ENCODE measurements around the gene NR5A2. TPM values are rescaled to one million over a fixed set of nuclear protein-coding genes. Genes with fewer than 3 reads are reported as not detected.

NR5A2 gene
- total RNA-seq, 4 donors from 2014 or later = 1.1 to 1.9 (median 1.2) TPM

DNA sequence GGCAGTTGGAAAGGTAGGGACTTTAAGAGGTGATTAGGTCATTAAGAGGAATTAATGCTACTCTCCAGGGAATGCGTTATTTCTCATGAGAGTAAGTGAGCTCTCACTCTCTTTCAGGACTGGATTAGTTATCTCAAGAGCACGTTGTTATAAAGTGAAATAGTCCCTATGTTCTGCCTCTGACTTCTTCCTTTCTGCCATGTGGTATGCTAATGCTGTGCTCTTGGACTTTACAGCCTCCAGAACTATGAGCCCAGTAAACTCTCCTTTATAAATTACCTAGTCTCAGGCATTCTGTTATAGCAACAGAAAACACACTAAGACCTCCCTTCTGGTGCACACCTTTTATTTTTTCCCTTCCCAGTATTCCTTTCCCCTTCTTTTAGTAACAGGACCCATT lies 187.8 kb downstream of the NR5A2 start:
- H3K4me3 ChIP-seq = no peak overlapping the region
- H3K36me3 ChIP-seq = no peaks in the 10 kb centered on the region
- no peaks in the 10 kb centered on the region for H3K4me1 ChIP-seq
- H3K27me3 ChIP-seq = no peaks in the 10 kb centered on the region
- in situ Hi-C loops (cut with MboI; ENCODE audit: low sequenced_read_pairs in 4 of 4) = no loop called here
- intact Hi-C loops (cut with DNase I; ENCODE audit: low total_unique reads) = no loop called here
- ATAC-seq (no peak), DNase-seq (no peak)
- H3K9me3 ChIP-seq = no peaks in the 10 kb centered on the region
- no peak overlapping the region for H3K27ac ChIP-seq
- TF ChIP-seq POLR2A (IDR thresholded peaks at IDR 0.05) = no peak
- TF ChIP-seq, protein P1, sequence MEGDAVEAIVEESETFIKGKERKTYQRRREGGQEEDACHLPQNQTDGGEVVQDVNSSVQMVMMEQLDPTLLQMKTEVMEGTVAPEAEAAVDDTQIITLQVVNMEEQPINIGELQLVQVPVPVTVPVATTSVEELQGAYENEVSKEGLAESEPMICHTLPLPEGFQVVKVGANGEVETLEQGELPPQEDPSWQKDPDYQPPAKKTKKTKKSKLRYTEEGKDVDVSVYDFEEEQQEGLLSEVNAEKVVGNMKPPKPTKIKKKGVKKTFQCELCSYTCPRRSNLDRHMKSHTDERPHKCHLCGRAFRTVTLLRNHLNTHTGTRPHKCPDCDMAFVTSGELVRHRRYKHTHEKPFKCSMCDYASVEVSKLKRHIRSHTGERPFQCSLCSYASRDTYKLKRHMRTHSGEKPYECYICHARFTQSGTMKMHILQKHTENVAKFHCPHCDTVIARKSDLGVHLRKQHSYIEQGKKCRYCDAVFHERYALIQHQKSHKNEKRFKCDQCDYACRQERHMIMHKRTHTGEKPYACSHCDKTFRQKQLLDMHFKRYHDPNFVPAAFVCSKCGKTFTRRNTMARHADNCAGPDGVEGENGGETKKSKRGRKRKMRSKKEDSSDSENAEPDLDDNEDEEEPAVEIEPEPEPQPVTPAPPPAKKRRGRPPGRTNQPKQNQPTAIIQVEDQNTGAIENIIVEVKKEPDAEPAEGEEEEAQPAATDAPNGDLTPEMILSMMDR (IDR thresholded peaks at IDR 0.05 in 4 of 5, conservative IDR thresholded peaks at IDR 0.05 in 1 of 5) = no peak

DNA sequence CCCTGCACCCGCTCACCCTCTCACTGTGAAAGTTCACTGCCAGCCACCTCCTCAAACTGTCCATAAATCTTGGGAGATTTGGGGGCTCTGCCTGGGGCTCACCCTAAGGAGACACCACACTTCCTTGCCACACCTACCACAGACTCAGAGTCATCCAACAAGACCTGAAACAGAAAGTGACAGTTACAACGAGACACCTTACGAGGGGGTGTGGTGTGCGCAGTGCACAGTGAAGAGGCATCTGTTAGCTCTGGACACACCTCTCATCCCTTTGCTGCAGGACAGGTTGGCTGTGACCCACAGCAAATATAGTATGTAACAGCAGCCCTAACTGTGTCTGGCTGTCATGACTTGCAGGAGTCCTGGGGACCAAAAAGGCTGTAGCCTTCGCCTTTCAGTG lies 190.2 kb downstream of the NR5A2 start:
- no peak overlapping the region for H3K27ac ChIP-seq
- no peak for TF ChIP-seq POLR2A (IDR thresholded peaks at IDR 0.05)
- TF ChIP-seq, protein P1 (IDR thresholded peaks at IDR 0.05 in 4 of 5, conservative IDR thresholded peaks at IDR 0.05 in 1 of 5) = no peak
- no peak overlapping the region for H3K4me3 ChIP-seq
- no peaks in the 10 kb centered on the region for H3K36me3 ChIP-seq
- intact Hi-C loops (cut with DNase I; ENCODE audit: low total_unique reads) (no loop called here), in situ Hi-C loops (cut with MboI; ENCODE audit: low sequenced_read_pairs in 4 of 4) (no loop called here)
- H3K9me3 ChIP-seq = no peaks in the 10 kb centered on the region
- H3K27me3 ChIP-seq = no peaks in the 10 kb centered on the region
- no peaks in the 10 kb centered on the region for H3K4me1 ChIP-seq
- DNase-seq = no peak
- ATAC-seq = no peak

DNA sequence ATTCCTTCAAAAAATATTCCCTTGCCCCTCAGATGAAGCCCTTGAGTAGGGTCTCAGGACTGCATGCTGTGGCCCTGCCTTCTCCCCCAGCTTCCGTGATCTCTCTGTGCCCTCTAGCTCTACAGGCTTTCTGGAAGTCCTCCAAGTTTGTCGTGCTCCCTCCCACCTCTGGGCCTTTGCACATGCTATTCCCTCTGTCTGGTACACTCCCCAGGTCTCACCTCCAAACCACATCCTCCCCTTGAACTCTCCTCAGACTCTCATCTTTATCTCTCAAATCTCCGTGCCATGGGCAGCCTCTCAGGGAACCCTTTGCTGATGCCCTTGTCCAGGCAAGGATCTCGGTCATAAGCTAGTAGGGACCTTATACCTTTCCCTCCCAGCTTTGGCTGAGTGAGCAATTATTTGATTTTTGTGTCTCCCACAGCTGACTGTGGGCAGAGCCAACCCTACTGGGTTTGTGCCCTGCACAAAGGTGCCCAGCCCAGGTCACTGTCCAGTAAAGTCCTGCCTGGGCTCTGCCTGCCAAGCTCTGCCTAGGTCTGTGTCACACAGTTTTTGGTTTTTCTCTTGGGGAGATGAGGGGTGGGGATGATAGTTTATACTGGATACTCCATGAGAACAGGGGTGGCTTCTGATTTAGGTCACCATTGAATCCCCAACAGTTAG lies 194.2 kb downstream of the NR5A2 start:
- no peaks in the 10 kb centered on the region for H3K9me3 ChIP-seq
- no peaks in the 10 kb centered on the region for H3K4me1 ChIP-seq
- H3K36me3 ChIP-seq = no peaks in the 10 kb centered on the region
- no peak overlapping the region for H3K4me3 ChIP-seq
- no peak overlapping the region for H3K27ac ChIP-seq
- ATAC-seq (no peak), DNase-seq (no peak)
- in situ Hi-C loops (cut with MboI; ENCODE audit: low sequenced_read_pairs in 4 of 4) = no loop called here
- no peak for TF ChIP-seq POLR2A (IDR thresholded peaks at IDR 0.05)
- TF ChIP-seq, protein P1 (IDR thresholded peaks at IDR 0.05 in 4 of 5, conservative IDR thresholded peaks at IDR 0.05 in 1 of 5) = no peak
- intact Hi-C loops (cut with DNase I; ENCODE audit: low total_unique reads) = no loop called here
- H3K27me3 ChIP-seq = no peaks in the 10 kb centered on the region

DNA sequence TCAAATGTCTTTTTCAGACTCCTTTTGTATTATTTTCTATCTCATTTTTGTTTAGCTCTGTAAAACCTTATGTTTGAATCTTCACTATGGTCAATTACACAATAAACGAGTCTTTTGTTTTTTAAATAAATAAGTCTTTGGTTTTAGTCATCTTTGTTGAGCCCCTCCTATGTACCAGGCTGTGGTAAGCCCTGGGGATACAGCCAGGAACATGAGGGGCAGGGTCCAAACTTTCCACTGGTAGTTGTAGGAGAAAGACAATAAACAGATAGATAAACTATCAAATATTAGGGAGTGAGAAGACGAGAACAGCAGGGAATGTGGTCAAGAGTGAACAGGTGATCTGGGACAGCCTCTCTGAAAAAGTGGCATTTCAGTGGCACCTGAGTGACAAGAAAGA lies 195.7 kb downstream of the NR5A2 start:
- no peak for TF ChIP-seq POLR2A (IDR thresholded peaks at IDR 0.05)
- TF ChIP-seq, protein P1 (IDR thresholded peaks at IDR 0.05 in 4 of 5, conservative IDR thresholded peaks at IDR 0.05 in 1 of 5) = no peak
- Histone ChIP-seq H3K36me3 (no peaks in the 10 kb centered on the region), H3K9me3 (no peaks in the 10 kb centered on the region), H3K4me3 (no peak overlapping the region), H3K27ac (no peak overlapping the region), H3K27me3 (no peaks in the 10 kb centered on the region), H3K4me1 (no peaks in the 10 kb centered on the region)
- intact Hi-C loops (cut with DNase I; ENCODE audit: low total_unique reads) (no loop called here), in situ Hi-C loops (cut with MboI; ENCODE audit: low sequenced_read_pairs in 4 of 4) (no loop called here)
- DNase-seq (no peak), ATAC-seq (no peak)

DNA sequence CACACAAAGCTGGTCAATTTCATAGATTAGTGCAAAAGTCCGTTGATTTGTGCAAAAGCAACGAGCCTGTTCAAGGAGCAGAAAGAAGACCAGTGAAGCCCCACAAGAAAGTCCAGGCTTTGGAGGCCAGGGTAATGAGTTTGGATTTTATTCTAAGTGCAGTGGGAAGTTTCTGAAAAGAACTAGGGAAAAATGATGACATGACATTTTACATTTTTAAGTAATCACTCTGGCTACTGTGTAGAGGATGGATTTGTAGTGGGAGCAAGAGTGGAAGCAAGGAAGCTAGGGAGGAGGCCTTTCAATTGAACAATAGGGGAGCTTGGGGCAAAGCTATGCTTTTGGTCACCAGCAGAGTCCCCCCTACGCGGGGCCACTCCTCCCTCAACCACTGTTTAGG lies 196.1 kb downstream of the NR5A2 start:
- H3K27me3 ChIP-seq = no peaks in the 10 kb centered on the region
- H3K36me3 ChIP-seq = no peaks in the 10 kb centered on the region
- intact Hi-C loops (cut with DNase I; ENCODE audit: low total_unique reads) (no loop called here), in situ Hi-C loops (cut with MboI; ENCODE audit: low sequenced_read_pairs in 4 of 4) (no loop called here)
- H3K4me3 ChIP-seq = no peak overlapping the region
- H3K4me1 ChIP-seq = no peaks in the 10 kb centered on the region
- no peaks in the 10 kb centered on the region for H3K9me3 ChIP-seq
- no peak for DNase-seq
- H3K27ac ChIP-seq = no peak overlapping the region
- TF ChIP-seq, protein P1 (IDR thresholded peaks at IDR 0.05 in 4 of 5, conservative IDR thresholded peaks at IDR 0.05 in 1 of 5) = no peak
- TF ChIP-seq POLR2A (IDR thresholded peaks at IDR 0.05) = no peak
- no peak for ATAC-seq

Measured in gastrocnemius medialis (tissue), 4 donors.